Esophagus (tissue), 2 donors: Measurements from ENCODE around the gene TGIF1. TPM values are rescaled to one million over a fixed set of nuclear protein-coding genes. Genes with fewer than 3 reads are reported as not detected.
A peak's percentile ranks its signal among the peaks of the same experiment; 100 is the strongest.
"Not testable (repeated sequence)": the region's sequence is repeated elsewhere in the genome, so short reads cannot be mapped to it uniquely, and the experiment has no call there.

Experiments
- H3K27ac ChIP-seq, 2 donors: one replicate each; pipeline ENCODE4 v1.5.1; 2013; ENCODE audit warnings: low read depth in 2 of 2, mild to moderate bottlenecking in 2 of 2, inconsistent platforms in 1 of 2, low read length in 1 of 2, moderate library complexity in 1 of 2
- H3K27me3 ChIP-seq, 2 donors: one replicate each; pipeline ENCODE4 v1.6.1; 2013; ENCODE audit warnings: low read length in 2 of 2, control low read depth in 1 of 2, mild to moderate bottlenecking in 1 of 2; ENCODE audit not compliant: insufficient read depth in 2 of 2, control insufficient read depth in 1 of 2
- H3K36me3 ChIP-seq, 2 donors: one replicate each; pipeline ENCODE4 v1.6.1; 2013; ENCODE audit warnings: low read length in 1 of 2; ENCODE audit not compliant: control insufficient read depth in 2 of 2, insufficient read depth in 2 of 2
- H3K4me1 ChIP-seq, 2 donors: one replicate each; pipeline ENCODE4 v1.6.1; 2013; ENCODE audit warnings: low read length in 1 of 2; ENCODE audit not compliant: control insufficient read depth in 2 of 2, insufficient read depth in 2 of 2
- H3K4me3 ChIP-seq, 2 donors: one replicate each; pipeline ENCODE4 v1.5.1; 2013; ENCODE audit warnings: low read length in 2 of 2, mild to moderate bottlenecking in 2 of 2, low read depth in 1 of 2, moderate library complexity in 1 of 2
- H3K9me3 ChIP-seq, 2 donors: one replicate each; pipeline ENCODE4 v1.6.1; 2013; ENCODE audit warnings: mild to moderate bottlenecking in 2 of 2, low read depth in 1 of 2, low read length in 1 of 2, moderate library complexity in 1 of 2; ENCODE audit not compliant: control insufficient read depth in 2 of 2, insufficient read depth in 1 of 2
- WGBS, 2 donors: extraction: QIAGEN DNeasy Blood & Tissue Kit; methylation state at CpG; one replicate each; pipeline ENCODE4 v1.1.7; 2013; 5-methylcytosine and 5-hydroxymethylcytosine counted together
- polyA plus RNA-seq, 2 donors: library from polyadenylated mRNA; stranded (reverse); fragments of 200-250 nt; gene quantifications; one replicate each; pipeline ENCODE4 v1.2.3, GENCODE V29; 2013
- donor health status: healthy with polysubstance abuse.
- donor health status: Bipolar disorder and iron deficiency.

Gene TGIF1
- polyA plus RNA-seq, 2 donors = 25.1 to 29.7 TPM

GRCh38 chr18:3411327-3411726, 38.6 kb upstream of the TGIF1 start:
- Histone ChIP-seq H3K9me3 (no peaks in the 10 kb centered on the region), H3K27me3 (no peaks in the 10 kb centered on the region), H3K27ac (no peak overlapping the region), H3K4me3 (no peak overlapping the region), H3K4me1 (no peaks in the 10 kb centered on the region), H3K36me3 (no peaks in the 10 kb centered on the region)
- WGBS, 2 donors = 71 to 76% methylated on average over 3 of the region's 3 CpGs

DNA sequence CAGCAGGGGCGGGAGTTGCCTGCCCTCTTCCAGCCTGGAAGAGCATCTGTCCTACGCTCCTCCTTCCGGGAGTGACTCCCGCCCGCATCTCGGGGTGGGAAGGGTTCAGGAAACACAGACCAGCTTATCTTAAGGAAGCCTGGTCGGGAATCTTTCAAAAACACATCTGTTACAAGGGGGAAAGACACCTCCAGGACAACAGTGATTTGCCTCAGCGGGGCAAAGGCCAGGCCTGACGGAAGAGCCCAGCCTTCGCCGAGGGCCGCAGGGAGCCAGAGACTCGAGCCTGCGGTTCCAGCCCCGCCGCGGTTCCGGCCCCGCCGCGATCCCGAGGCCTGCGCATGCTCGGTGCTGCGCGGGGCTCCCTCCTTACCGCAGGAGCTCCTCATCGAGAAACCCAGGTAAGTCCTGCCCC, 38.1 kb upstream of the TGIF1 start:
- Histone ChIP-seq H3K4me1 (no peaks in the 10 kb centered on the region), H3K27me3 (no peaks in the 10 kb centered on the region), H3K36me3 (no peaks in the 10 kb centered on the region), H3K4me3 (peak overlapping the region; percentile 16 to 22), H3K27ac (peak overlapping the region; percentile 4 to 54), H3K9me3 (no peaks in the 10 kb centered on the region)
- WGBS, 2 donors = 23 to 40% methylated on average over 28 of the region's 28 CpGs

DNA sequence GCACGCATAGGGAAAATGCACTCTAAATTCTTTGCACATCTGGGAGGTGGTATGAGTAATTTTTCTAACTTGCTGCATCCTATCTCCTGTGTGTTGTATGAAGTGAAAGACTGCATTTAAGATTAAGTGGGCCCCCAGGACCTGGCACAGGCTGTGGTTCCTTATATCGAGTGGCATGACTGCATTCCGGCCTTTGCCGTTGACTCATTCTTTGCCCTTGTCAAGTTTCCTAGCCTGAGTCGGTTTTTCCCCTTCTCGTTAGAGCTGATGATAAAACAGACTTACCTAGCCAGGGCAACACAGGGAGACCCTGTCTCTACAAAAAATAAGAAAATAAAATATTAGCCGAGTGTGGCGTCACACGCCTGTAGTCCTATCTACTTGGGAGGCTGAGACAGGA, 37.4 kb upstream of the TGIF1 start:
- not testable (repeated sequence) for H3K4me3 ChIP-seq, H3K9me3 ChIP-seq, H3K27me3 ChIP-seq, H3K36me3 ChIP-seq, H3K4me1 ChIP-seq
- peak overlapping the region in 1 of 2 donors; percentile 0 for H3K27ac ChIP-seq
- 57 to 67% methylated on average over 9 of the region's 9 CpGs for WGBS, 2 donors

DNA sequence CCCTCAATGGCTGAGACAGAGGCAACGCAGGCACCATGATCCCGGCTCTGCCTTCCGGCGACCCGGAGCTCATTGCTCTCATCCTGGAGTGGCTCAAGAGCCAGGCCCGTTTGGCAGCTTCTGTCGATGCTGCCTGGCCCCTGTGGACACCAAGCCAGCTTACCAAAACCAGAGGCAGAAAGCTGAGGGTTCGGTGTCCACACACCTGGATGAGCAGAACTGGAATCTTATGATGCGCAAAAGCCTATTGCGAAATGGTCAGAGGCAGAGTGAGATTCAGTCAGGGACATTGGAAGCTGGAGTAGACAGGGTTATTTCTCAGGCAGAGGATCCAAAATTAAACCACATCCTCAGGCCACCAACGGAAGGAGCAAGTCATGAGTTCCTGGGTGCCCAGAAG, 34.9 kb upstream of the TGIF1 start:
- Histone ChIP-seq H3K27me3 (no peaks in the 10 kb centered on the region), H3K4me3 (no peak overlapping the region), H3K36me3 (no peaks in the 10 kb centered on the region), H3K4me1 (no peaks in the 10 kb centered on the region), H3K27ac (no peak overlapping the region), H3K9me3 (no peaks in the 10 kb centered on the region)
- WGBS, 2 donors = 86 to 92% methylated on average over 11 of the region's 11 CpGs

- H3K27me3 ChIP-seq = no peaks in the 10 kb centered on the region
- no peaks in the 10 kb centered on the region for H3K4me1 ChIP-seq
- no peak overlapping the region for H3K4me3 ChIP-seq
- H3K36me3 ChIP-seq = no peaks in the 10 kb centered on the region
- no peak overlapping the region for H3K27ac ChIP-seq
- 83 to 85% methylated on average over 2 of the region's 2 CpGs for WGBS, 2 donors
- no peaks in the 10 kb centered on the region for H3K9me3 ChIP-seq
These were observed 31.9 kb upstream of the TGIF1 start for GRCh38 chr18:3418083-3418482.

- H3K4me3 ChIP-seq = no peak overlapping the region
- H3K27me3 ChIP-seq = no peaks in the 10 kb centered on the region
- no peaks in the 10 kb centered on the region for H3K36me3 ChIP-seq
- no peaks in the 10 kb centered on the region for H3K4me1 ChIP-seq
- WGBS, 2 donors = 90 to 95% methylated on average over 2 of the region's 2 CpGs
- H3K27ac ChIP-seq = no peak overlapping the region
- no peaks in the 10 kb centered on the region for H3K9me3 ChIP-seq
These were observed 29.1 kb upstream of the TGIF1 start for GRCh38 chr18:3420919-3421279.

DNA sequence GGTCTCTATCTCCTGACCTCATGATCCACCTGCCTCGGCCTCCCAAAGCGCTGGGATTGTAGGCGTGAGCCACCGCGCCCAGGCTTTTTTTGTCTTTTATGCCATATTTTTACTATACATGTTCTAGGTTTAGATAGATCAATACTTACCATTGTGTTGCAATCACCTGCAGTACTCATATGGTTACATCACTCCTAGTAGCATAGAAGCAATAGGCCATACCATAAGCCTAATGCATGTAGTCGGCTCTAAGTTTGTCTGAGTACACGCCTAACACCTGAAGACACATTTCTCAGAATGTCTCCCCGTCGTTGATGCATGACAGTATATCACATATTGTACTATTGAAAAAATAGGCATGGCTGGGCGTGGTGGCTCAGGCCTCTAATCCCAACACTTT, 27.1 kb upstream of the TGIF1 start:
- WGBS, 2 donors = 81 to 84% methylated on average over 10 of the region's 10 CpGs
- Histone ChIP-seq H3K4me1 (no peaks in the 10 kb centered on the region), H3K4me3 (no peak overlapping the region), H3K27me3 (no peaks in the 10 kb centered on the region), H3K36me3 (no peaks in the 10 kb centered on the region), H3K9me3 (no peaks in the 10 kb centered on the region), H3K27ac (no peak overlapping the region)

DNA sequence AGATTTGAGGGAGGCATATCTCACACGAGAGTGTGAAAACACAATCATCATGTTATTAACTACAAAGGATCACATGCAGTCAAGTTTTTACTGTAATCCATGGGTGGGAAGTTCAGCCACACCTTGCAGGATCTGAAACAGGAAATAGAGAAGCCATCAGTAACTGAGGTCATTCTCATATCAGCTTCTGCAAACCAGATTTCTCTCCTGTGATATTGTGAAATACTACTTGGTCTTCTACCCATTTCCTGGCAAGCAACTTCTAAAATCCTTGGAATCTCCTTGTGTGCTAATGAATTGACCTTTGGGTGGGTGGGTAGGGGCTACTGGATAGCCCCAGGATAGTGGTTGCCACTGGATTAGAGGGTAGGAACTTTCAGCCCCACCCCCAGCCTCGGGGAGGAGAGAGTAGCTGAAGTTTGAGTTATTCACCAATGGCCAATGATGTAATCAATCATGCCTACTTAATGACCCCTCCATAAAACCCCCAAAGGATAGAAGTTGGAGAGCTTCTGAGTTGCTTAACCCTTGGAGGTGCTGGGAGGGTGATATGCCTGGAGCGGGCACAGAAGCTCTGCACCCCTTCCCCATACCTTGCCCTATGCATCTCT, 25.6 kb upstream of the TGIF1 start:
- Histone ChIP-seq H3K4me3 (no peak overlapping the region), H3K27me3 (no peaks in the 10 kb centered on the region), H3K4me1 (no peaks in the 10 kb centered on the region), H3K9me3 (no peaks in the 10 kb centered on the region), H3K36me3 (no peaks in the 10 kb centered on the region), H3K27ac (no peak overlapping the region)
- 58% methylated on average over 3 of the region's 3 CpGs for WGBS, 2 donors

- no peaks in the 10 kb centered on the region for H3K4me1 ChIP-seq
- no peaks in the 10 kb centered on the region for H3K27me3 ChIP-seq
- no peak overlapping the region for H3K4me3 ChIP-seq
- H3K36me3 ChIP-seq = no peaks in the 10 kb centered on the region
- 88 to 92% methylated on average over 3 of the region's 3 CpGs for WGBS, 2 donors
- H3K27ac ChIP-seq = no peak overlapping the region
- no peaks in the 10 kb centered on the region for H3K9me3 ChIP-seq
These were observed 24.9 kb upstream of the TGIF1 start for GRCh38 chr18:3425030-3425429.

DNA sequence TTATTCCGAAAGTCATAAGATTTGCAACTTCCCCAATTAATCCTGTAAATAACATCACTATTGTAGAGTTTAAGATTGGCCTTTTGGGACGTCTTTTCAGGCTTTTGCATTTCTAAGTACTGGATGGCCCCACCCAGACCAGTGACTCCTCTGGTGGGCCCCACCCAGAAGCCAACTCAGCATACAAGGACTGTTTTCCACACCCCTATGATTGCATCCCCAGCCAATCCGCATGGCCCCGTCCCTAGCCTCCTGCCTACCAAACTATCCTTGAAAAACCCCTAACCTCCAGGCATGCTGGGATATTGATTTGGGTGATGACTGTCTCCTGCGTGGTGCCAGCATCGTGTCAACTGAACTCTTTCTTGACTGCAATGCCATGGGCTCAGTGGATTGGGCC, 24.5 kb upstream of the TGIF1 start:
- Histone ChIP-seq H3K9me3 (no peaks in the 10 kb centered on the region), H3K27me3 (no peaks in the 10 kb centered on the region), H3K27ac (no peak overlapping the region), H3K4me1 (no peaks in the 10 kb centered on the region), H3K36me3 (no peaks in the 10 kb centered on the region), H3K4me3 (no peak overlapping the region)
- WGBS, 2 donors = 84 to 85% methylated on average over 6 of the region's 6 CpGs
